Keratinocyte (primary cell): ENCODE measurements around the gene DLGAP1.
"Not testable (repeated sequence)": the region's sequence is repeated elsewhere in the genome, so short reads cannot be mapped to it uniquely, and the experiment has no call there.

Experiments used
- CTCF ChIP-seq, 3 experiments: IDR thresholded peaks in 1 of 3; conservative IDR thresholded peaks in 1 of 3; optimal IDR thresholded peaks in 1 of 3; 2 replicates in 2 of 3; 3 replicates in 1 of 3; pipeline versions ENCODE3 to v1.5.1; 2011; ENCODE audit warnings: low read length in 3 of 3, mild to moderate bottlenecking in 3 of 3, moderate library complexity in 2 of 3, control low read depth in 1 of 3, inconsistent platforms in 1 of 3; ENCODE audit not compliant: insufficient read depth in 2 of 3; ENCODE audit errors: extremely low read depth in 1 of 3
- EZH2 ChIP-seq: IDR thresholded peaks from one replicate; pipeline ENCODE4 v1.6.1; 2012; ENCODE audit warnings: inconsistent platforms, mild to moderate bottlenecking, low read length, moderate library complexity

- TF ChIP-seq CTCF (optimal IDR thresholded peaks at IDR 0.05 in 1 of 3, IDR thresholded peaks at IDR 0.05 in 1 of 3, conservative IDR thresholded peaks at IDR 0.05 in 1 of 3; ENCODE audit: extremely low read depth in 1 of 3, insufficient read depth in 2 of 3, low read length in 3 of 3); EZH2: not testable (repeated sequence)
Observed at GRCh38 chr18:4311945-4312344, 143.2 kb downstream of the DLGAP1 start.
